Fibroblast of lung (primary cell): ENCODE measurements around the gene HAO2. TPM values are rescaled to one million over a fixed set of nuclear protein-coding genes. Genes with fewer than 3 reads are reported as not detected.

Experiments used
- DNase-seq, 2 donors: peaks; one replicate each; pipeline versions ENCODE4 v3.0.0 to v3.0.0-alpha.2; 2010; ENCODE audit warnings: low read depth in 2 of 2
- H2AFZ ChIP-seq: 2 replicates; pipeline ENCODE4 v1.5.1; 2012; ENCODE audit warnings: low read length, control low read depth, inconsistent platforms
- H3K27ac ChIP-seq: 2 replicates; pipeline ENCODE4 v1.5.1; 2011; ENCODE audit warnings: low read length, control low read depth; ENCODE audit not compliant: insufficient read depth
- H3K27me3 ChIP-seq: 2 replicates; pipeline ENCODE4 v1.5.1; 2011; ENCODE audit warnings: mild to moderate bottlenecking, low read length; ENCODE audit not compliant: control insufficient read depth, insufficient read depth
- H3K36me3 ChIP-seq: 2 replicates; pipeline ENCODE4 v1.5.1; 2011; ENCODE audit warnings: low read length; ENCODE audit not compliant: control insufficient read depth, insufficient read depth
- H3K4me1 ChIP-seq: 2 replicates; pipeline ENCODE4 v1.5.1; 2011; ENCODE audit warnings: low read length; ENCODE audit not compliant: control insufficient read depth, insufficient read depth; ENCODE audit errors: extremely low read depth
- H3K4me2 ChIP-seq: 2 replicates; pipeline ENCODE4 v1.5.1; 2011; ENCODE audit warnings: low read length, control low read depth; ENCODE audit not compliant: insufficient read depth; ENCODE audit errors: extremely low read depth
- H3K4me3 ChIP-seq, 4 experiments: fragments of 200-600 bp in 1 of 4; sonication (generic) in 1 of 4; replicated peaks in 1 of 4; 2 replicates each; pipeline ENCODE4 v1.5.1; 2011 to 2016; ENCODE audit warnings: low read length in 4 of 4, low read depth in 3 of 4, mild to moderate bottlenecking in 3 of 4, control low read depth in 2 of 4, inconsistent platforms in 1 of 4, mixed read lengths in 1 of 4; ENCODE audit not compliant: insufficient read depth in 1 of 4; ENCODE audit errors: control extremely low read depth in 1 of 4
- H3K79me2 ChIP-seq: 2 replicates; pipeline ENCODE4 v1.5.1; 2012; ENCODE audit warnings: mild to moderate bottlenecking, low read length, inconsistent platforms; ENCODE audit not compliant: control insufficient read depth, insufficient read depth
- H3K9ac ChIP-seq: 2 replicates; pipeline ENCODE4 v1.5.1; 2011; ENCODE audit warnings: mild to moderate bottlenecking, low read length, control low read depth; ENCODE audit not compliant: insufficient read depth
- H3K9me3 ChIP-seq: 2 replicates; pipeline ENCODE4 v1.5.1; 2012; ENCODE audit warnings: low read depth, low read length; ENCODE audit not compliant: control insufficient read depth, insufficient read depth
- H4K20me1 ChIP-seq: 2 replicates; pipeline ENCODE4 v1.5.1; 2011; ENCODE audit warnings: low read length; ENCODE audit not compliant: control insufficient read depth, insufficient read depth; ENCODE audit errors: extremely low read depth
- CTCF ChIP-seq, 2 donors: IDR thresholded peaks in 1 of 2; conservative IDR thresholded peaks in 1 of 2; 1 replicate in 1 of 2; 2 replicates in 1 of 2; pipeline ENCODE4 v1.5.1; 2011 to 2012; ENCODE audit warnings: low read length in 2 of 2, control low read depth in 1 of 2, inconsistent platforms in 1 of 2, low read depth in 1 of 2, mild to moderate bottlenecking in 1 of 2
- EZH2 ChIP-seq: IDR thresholded peaks from 2 replicates; pipeline ENCODE4 v1.5.1; 2012; ENCODE audit warnings: low read length, control low read depth, mild to moderate bottlenecking; ENCODE audit errors: missing control alignments
- polyA plus RNA-seq, 2 donors: library from polyadenylated mRNA; depleted of rRNA in 1 of 2; stranded (reverse) in 1 of 2; unstranded in 1 of 2; fragments of >200 nt; gene quantifications; 2 replicates each; pipeline ENCODE4 v1.2.1, GENCODE V29; 2011 to 2012; ENCODE audit warnings: missing spikeins in 1 of 2
- total RNA-seq: library from RNA; depleted of rRNA; stranded (reverse); fragments of >200 nt; gene quantifications from 2 replicates; pipeline ENCODE4 v1.2.1, GENCODE V29; 2014

Gene HAO2
- total and polyA plus RNA-seq, 2 donors (not counting 1 experiment from before 2014, with no cell fraction given): not detected

DNA sequence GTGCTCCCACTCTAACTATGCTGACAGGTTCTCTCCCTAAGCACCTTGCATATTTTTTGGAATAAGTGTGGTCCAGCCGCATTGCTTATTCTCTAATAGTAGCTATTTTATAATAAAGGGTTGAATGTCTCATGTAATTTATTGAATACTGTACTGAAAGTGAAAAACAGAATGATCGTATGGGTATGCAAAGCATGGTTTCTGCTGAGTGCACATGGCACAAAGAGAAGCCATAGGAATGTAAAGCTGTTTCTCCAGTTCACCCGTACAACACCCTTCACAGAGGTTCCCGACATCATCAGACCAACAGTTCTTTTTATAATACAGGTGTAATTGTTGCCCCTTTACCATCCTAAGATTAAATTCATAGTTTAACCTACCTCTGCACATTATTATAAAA, 8.9 kb upstream of the HAO2 start:
- no peak overlapping the region for H2AFZ ChIP-seq
- H3K4me2 ChIP-seq: no peak overlapping the region
- H3K27ac ChIP-seq: no peak overlapping the region
- H3K4me3 ChIP-seq: no peak overlapping the region
- no peaks in the 10 kb centered on the region for H3K36me3 ChIP-seq
- DNase-seq: no peak
- no peaks in the 10 kb centered on the region for H3K79me2 ChIP-seq
- H4K20me1 ChIP-seq: no peaks in the 10 kb centered on the region
- H3K27me3 ChIP-seq: no peaks in the 10 kb centered on the region
- H3K4me1 ChIP-seq: no peaks in the 10 kb centered on the region
- no peak overlapping the region for H3K9ac ChIP-seq
- no peak for TF ChIP-seq EZH2
- no peak for TF ChIP-seq CTCF (conservative IDR thresholded peaks at IDR 0.05 in 1 of 2, IDR thresholded peaks at IDR 0.05 in 1 of 2; ENCODE audit: low read depth in 1 of 2, low read length in 2 of 2)
- H3K9me3 ChIP-seq: no peaks in the 10 kb centered on the region

DNA sequence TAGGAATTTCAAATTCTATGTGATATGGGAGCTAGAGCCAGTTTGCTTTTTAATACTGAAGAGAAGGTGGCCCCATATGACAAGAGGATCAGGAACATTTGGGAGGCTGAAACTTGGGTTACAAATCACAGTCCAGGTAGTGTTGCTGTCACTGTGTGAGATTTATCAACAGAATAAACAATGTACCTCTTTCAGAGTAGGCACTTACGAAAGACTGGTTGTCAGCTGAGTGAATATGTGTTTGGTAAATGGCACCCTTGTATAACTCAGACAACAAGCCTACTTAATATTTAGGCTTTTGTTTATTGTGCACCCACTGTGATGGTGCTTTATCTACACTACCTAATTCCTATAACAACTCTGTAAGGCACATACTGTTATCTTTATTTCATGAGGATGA, 7.4 kb upstream of the HAO2 start:
- no peaks in the 10 kb centered on the region for H3K36me3 ChIP-seq
- H3K9ac ChIP-seq: no peak overlapping the region
- no peak for TF ChIP-seq EZH2
- TF ChIP-seq CTCF (conservative IDR thresholded peaks at IDR 0.05 in 1 of 2, IDR thresholded peaks at IDR 0.05 in 1 of 2; ENCODE audit: low read depth in 1 of 2, low read length in 2 of 2): no peak
- no peak overlapping the region for H3K27ac ChIP-seq
- no peak for DNase-seq
- H3K27me3 ChIP-seq: no peaks in the 10 kb centered on the region
- no peak overlapping the region for H3K4me3 ChIP-seq
- no peaks in the 10 kb centered on the region for H3K79me2 ChIP-seq
- H2AFZ ChIP-seq: no peak overlapping the region
- H3K4me2 ChIP-seq: no peak overlapping the region
- no peaks in the 10 kb centered on the region for H3K9me3 ChIP-seq
- H3K4me1 ChIP-seq: no peaks in the 10 kb centered on the region
- no peaks in the 10 kb centered on the region for H4K20me1 ChIP-seq

GRCh38 chr1:119361620-119362344, 6.8 kb upstream of the HAO2 start:
- Histone ChIP-seq H3K4me1 (no peaks in the 10 kb centered on the region), H2AFZ (no peak overlapping the region), H3K36me3 (no peaks in the 10 kb centered on the region), H3K79me2 (no peaks in the 10 kb centered on the region), H4K20me1 (no peaks in the 10 kb centered on the region), H3K4me3 (no peak overlapping the region), H3K9ac (no peak overlapping the region), H3K4me2 (no peak overlapping the region), H3K9me3 (no peaks in the 10 kb centered on the region), H3K27ac (no peak overlapping the region), H3K27me3 (no peaks in the 10 kb centered on the region)
- DNase-seq: no peak
- TF ChIP-seq EZH2: no peak
- no peak for TF ChIP-seq CTCF (conservative IDR thresholded peaks at IDR 0.05 in 1 of 2, IDR thresholded peaks at IDR 0.05 in 1 of 2; ENCODE audit: low read depth in 1 of 2, low read length in 2 of 2)
